Upper lobe of right lung (tissue), 1 donor: ENCODE results near the gene CLCNKB. TPM values are rescaled to one million over a fixed set of nuclear protein-coding genes. Genes with fewer than 3 reads are reported as not detected.
"Not testable (repeated sequence)": the region's sequence is repeated elsewhere in the genome, so short reads cannot be mapped to it uniquely, and the experiment has no call there.

Experiments used
- ATAC-seq: fragments of 200-7000 bp; cut with Tn5 transposase; one replicate; pipeline ENCODE4 v1.9.1; 2020; ENCODE audit warnings: mild to moderate bottlenecking, moderate library complexity
- DNase-seq: peaks from one replicate; pipeline ENCODE4 v3.0.0-alpha.2; 2020
- H3K27ac ChIP-seq: fragments of 200-600 bp; one replicate; pipeline ENCODE4 v1.8.0; 2022
- H3K27me3 ChIP-seq: fragments of 200-600 bp; one replicate; pipeline ENCODE4 v1.8.0; 2022; ENCODE audit warnings: mild to moderate bottlenecking
- H3K36me3 ChIP-seq: fragments of 200-600 bp; one replicate; pipeline ENCODE4 v1.8.0; 2022
- H3K4me1 ChIP-seq: fragments of 200-600 bp; one replicate; pipeline ENCODE4 v1.8.0; 2022
- H3K4me3 ChIP-seq: fragments of 200-600 bp; one replicate; pipeline ENCODE4 v1.8.0; 2022; ENCODE audit warnings: mild to moderate bottlenecking
- H3K9me3 ChIP-seq: fragments of 200-600 bp; one replicate; pipeline ENCODE4 v1.8.0; 2022
- CTCF ChIP-seq: fragments of 200-600 bp; IDR thresholded peaks from one replicate; pipeline ENCODE4 v1.8.0; 2022; ENCODE audit warnings: antibody characterized with exemption
- intact Hi-C: fragments of 100-400 bp; cut with DNase I; formaldehyde crosslinking; loops from one replicate; pipeline ENCODE4 v1.11.0; 2022
- total RNA-seq: library from RNA; stranded (reverse); fragmentation: NEBNext Ultra II Directional; extraction: Animal tissue kit (Norgen Biotek cat#: 25700); gene quantifications from one replicate; pipeline ENCODE4 v1.2.1, GENCODE V29; 2021
- donor health status: DM: no; HTN: yes; CAD: no; lungs with severe emphysema.

Gene CLCNKB
- total RNA-seq, 1 donor from 2014 or later = 0.35 TPM

- Histone ChIP-seq H3K36me3 (no peaks in the 10 kb centered on the region), H3K27me3 (no peaks in the 10 kb centered on the region), H3K4me3 (no peak overlapping the region), H3K9me3 (no peaks in the 10 kb centered on the region), H3K4me1 (no peaks in the 10 kb centered on the region), H3K27ac (no peak overlapping the region)
- DNase-seq (no peak), ATAC-seq (no peak)
- intact Hi-C loops = loop anchor here (10.0 kb wide), 1 partner anchor 184 kb away; no protein-coding TSS in a partner anchor
- TF ChIP-seq CTCF = no peak
Measured at GRCh38 chr1:15998929-15999328, 44.7 kb upstream of the CLCNKB start.

- intact Hi-C loops, H3K9me3 ChIP-seq, H3K27ac ChIP-seq, ATAC-seq, H3K4me3 ChIP-seq, DNase-seq, H3K4me1 ChIP-seq, H3K27me3 ChIP-seq, H3K36me3 ChIP-seq: not testable (repeated sequence)
Measured at GRCh38 chr1:16001274-16001673, 42.3 kb upstream of the CLCNKB start.

- DNase-seq = no peak
- H3K27me3 ChIP-seq = no peaks in the 10 kb centered on the region
- intact Hi-C loops = loop anchor here (5.0 kb wide), 1 partner anchor 52 kb away; no protein-coding TSS in a partner anchor
Measured at GRCh38 chr1:16005597-16005996, 38.0 kb upstream of the CLCNKB start.

GRCh38 chr1:16006010-16006409 is 37.6 kb upstream of the CLCNKB start:
- Histone ChIP-seq H3K4me3 (no peak overlapping the region), H3K27ac (no peak overlapping the region), H3K4me1 (no peaks in the 10 kb centered on the region), H3K36me3 (no peaks in the 10 kb centered on the region), H3K9me3 (no peaks in the 10 kb centered on the region), H3K27me3 (no peaks in the 10 kb centered on the region)
- DNase-seq (no peak), ATAC-seq (no peak)
- intact Hi-C loops = loop anchor here (5.0 kb wide), 1 partner anchor 51 kb away; no protein-coding TSS in a partner anchor
- no peak for TF ChIP-seq CTCF

More at GRCh38 chr1:16005597-16005996, 38.0 kb upstream of the CLCNKB start:
- ATAC-seq = no peak
- Histone ChIP-seq H3K36me3 (no peaks in the 10 kb centered on the region), H3K9me3 (no peaks in the 10 kb centered on the region), H3K4me3 (no peak overlapping the region), H3K4me1 (no peaks in the 10 kb centered on the region), H3K27ac (no peak overlapping the region)
- no peak for TF ChIP-seq CTCF

- H3K27ac ChIP-seq = no peak overlapping the region
- no peak for DNase-seq
- no peaks in the 10 kb centered on the region for H3K27me3 ChIP-seq
- intact Hi-C loops = loop anchor here (5.0 kb wide), 1 partner anchor 50 kb away; no protein-coding TSS in a partner anchor
- no peaks in the 10 kb centered on the region for H3K4me1 ChIP-seq
- no peak for TF ChIP-seq CTCF
- H3K4me3 ChIP-seq = no peak overlapping the region
- H3K36me3 ChIP-seq = no peaks in the 10 kb centered on the region
- H3K9me3 ChIP-seq = no peaks in the 10 kb centered on the region
- ATAC-seq = no peak
Measured at GRCh38 chr1:16006552-16007485, 36.8 kb upstream of the CLCNKB start.

- no peak overlapping the region for H3K27ac ChIP-seq
- intact Hi-C loops = loop anchor here (5.0 kb wide), 1 partner anchor 49 kb away; no protein-coding TSS in a partner anchor
- ATAC-seq = no peak
- H3K9me3 ChIP-seq = no peaks in the 10 kb centered on the region
- DNase-seq = no peak
- H3K36me3 ChIP-seq = no peaks in the 10 kb centered on the region
- TF ChIP-seq CTCF = no peak
- peaks cover 10% of the 10 kb centered on the region for H3K4me1 ChIP-seq
- no peaks in the 10 kb centered on the region for H3K27me3 ChIP-seq
- H3K4me3 ChIP-seq = no peak overlapping the region
Measured at GRCh38 chr1:16007671-16008341, 35.8 kb upstream of the CLCNKB start.
